ENCODE results near the gene COL23A1. TPM values are rescaled to one million over a fixed set of nuclear protein-coding genes. Genes with fewer than 3 reads are reported as not detected.

The COL23A1 gene
- total and polyA plus RNA-seq, 2 of the 8 experiments (the other 6 are each of a cell fraction or from before 2014, with no cell fraction given): 3.1 to 4.7 TPM

DNA sequence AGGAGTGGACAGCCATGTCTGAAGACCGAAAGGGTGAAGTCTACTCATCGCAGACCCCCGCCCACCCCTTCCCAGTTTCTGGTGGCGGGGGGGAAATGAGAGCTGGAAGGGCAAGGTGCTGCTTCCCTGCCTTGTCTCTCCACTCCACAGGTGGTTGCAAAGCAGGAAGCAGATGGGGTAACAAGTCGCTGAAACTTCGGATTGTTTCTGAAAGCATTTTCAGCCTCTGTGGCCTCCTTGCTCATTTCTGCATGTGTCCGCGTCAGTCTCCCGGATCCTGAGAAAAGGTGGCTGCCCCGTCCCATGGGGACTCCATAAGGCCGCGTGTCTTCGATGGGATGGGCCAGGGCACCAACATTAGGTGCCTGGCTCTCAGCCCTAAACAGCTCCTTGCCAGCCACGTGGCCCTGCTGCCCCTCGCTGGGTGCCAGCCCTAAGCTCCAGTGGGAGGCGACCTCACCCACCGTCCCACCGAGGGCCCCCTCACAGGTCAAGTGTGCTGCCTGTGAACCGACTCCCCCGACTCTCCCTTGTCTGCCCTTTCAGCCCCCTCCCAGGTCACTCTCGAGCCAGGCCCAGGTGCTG, 358.6 kb downstream of the COL23A1 start:
- peaks cover 3% of the 10 kb centered on the region; the same call in 1 of the 2 replicates for H3K23me2 ChIP-seq (ENCODE audit: low read depth, low read length)
- no peak overlapping the region for H2AFZ ChIP-seq (ENCODE audit: low read length)
- H2AK5ac ChIP-seq (ENCODE audit: low read depth, low read length): no peak overlapping the region; the same call in 1 of the 2 replicates
- H3K14ac ChIP-seq (ENCODE audit: insufficient read length): no peak overlapping the region
- H3K4me2 ChIP-seq (ENCODE audit: insufficient read depth in 1 of 2, low read depth in 2 of 2, low read length in 2 of 2): peak overlapping the region; percentile 72 to 94
- H2BK120ac ChIP-seq (replicated peaks; ENCODE audit: low read depth, low read length): no peak overlapping the region
- H3K9ac ChIP-seq (replicated peaks in 1 of 4; ENCODE audit: extremely low read depth in 1 of 4, low read depth in 3 of 4, low read length in 3 of 4): peak overlapping the region; percentile 36 to 71 (median 40)
- H4K20me1 ChIP-seq (replicated peaks in 1 of 2; ENCODE audit: control insufficient read depth in 1 of 2, insufficient read depth in 2 of 2, low read length in 2 of 2): peaks cover 0 to 5% of the 10 kb centered on the region in 2 experiments
- H3K18ac ChIP-seq (ENCODE audit: extremely low read depth, low read length): 0 out of 2 replicates have a peak overlapping the region, but pooled peaks have one; percentile 15
- peaks cover 11% of the 10 kb centered on the region for H3K79me1 ChIP-seq (ENCODE audit: low read depth, low read length)
- DNase-seq (ENCODE audit: low read depth in 1 of 2, low spot score in 2 of 2): no peak
- ChIA-PET POLR2A (ENCODE audit: partially characterized antibody) (interaction anchor here (0.6 to 21.6 kb wide), 11 partner anchors 8 to 499 kb away, joined by 3 to 507 read pairs (median 6); partner anchors contain the start of genes HNRNPAB and ZNF354A), CTCF (ENCODE audit: partially characterized antibody) (interaction anchor here (1.0 to 2.2 kb wide), 5 partner anchors 8 to 52 kb away, joined by 3 to 8 read pairs (median 5); no protein-coding TSS in a partner anchor)
- H3K4ac ChIP-seq (replicated peaks; ENCODE audit: insufficient read length, low read depth, low read length): peak overlapping the region; percentile 42
- WGBS, 2 experiments (ENCODE audit: extremely low coverage in 1 of 2, insufficient coverage in 1 of 2, insufficient read length in 1 of 2, insufficient replicate concordance in 2 of 2, low coverage in 1 of 2, low lambda C conversion rate in 2 of 2, missing lambda C conversion rate in 1 of 2): 66% methylated on average over 17 of the region's 21 CpGs; no CpG with 5 or more reads in 1 of the 2 experiments
- no peak overlapping the region; the same call in 1 of the 2 replicates for H2BK5ac ChIP-seq (ENCODE audit: low read depth, low read length)
- no peaks in the 10 kb centered on the region for H3K9me3 ChIP-seq (ENCODE audit: insufficient read depth in 2 of 2, low read depth in 1 of 2, low read length in 1 of 2)
- no peak overlapping the region for H2BK12ac ChIP-seq (ENCODE audit: low read depth, low read length)
- H4K8ac ChIP-seq (ENCODE audit: extremely low read depth, insufficient read depth, low read length): peak overlapping the region; percentile 88
- FAIRE-seq: no peak
- no peak overlapping the region for H2BK20ac ChIP-seq (ENCODE audit: low read length)
- H3K79me2 ChIP-seq (ENCODE audit: control insufficient read depth in 1 of 2, insufficient read depth in 2 of 2, low read length in 2 of 2): peaks cover 0 to 13% of the 10 kb centered on the region in 2 experiments; a peak in 2 of 4 replicates
- H3K27ac ChIP-seq (ENCODE audit: low read depth, low read length): peak overlapping the region; percentile 21; the same call in 1 of the 2 replicates
- no peaks in the 10 kb centered on the region for H3K27me3 ChIP-seq (replicated peaks in 1 of 4; ENCODE audit: control insufficient read depth in 3 of 4, extremely low read depth in 1 of 4, insufficient read depth in 3 of 4, low read length in 3 of 4)
- TF ChIP-seq, protein P1, sequence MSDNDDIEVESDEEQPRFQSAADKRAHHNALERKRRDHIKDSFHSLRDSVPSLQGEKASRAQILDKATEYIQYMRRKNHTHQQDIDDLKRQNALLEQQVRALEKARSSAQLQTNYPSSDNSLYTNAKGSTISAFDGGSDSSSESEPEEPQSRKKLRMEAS (IDR thresholded peaks at IDR 0.05): peak; percentile 56
- no peak for TF ChIP-seq YY1 (IDR thresholded peaks at IDR 0.05; ENCODE audit: low read depth, low read length)
- peaks cover 0 to 17% (median 10%) of the 10 kb centered on the region in 4 experiments; a peak in 6 of 7 replicates for H3K4me1 ChIP-seq (replicated peaks in 1 of 4; ENCODE audit: control insufficient read depth in 3 of 4, insufficient read depth in 4 of 4, low read length in 3 of 4)
- peak overlapping the region; percentile 31 for H4K5ac ChIP-seq (ENCODE audit: insufficient read length, low read depth, low read length)
- H3K36me3 ChIP-seq (ENCODE audit: control insufficient read depth in 2 of 4, insufficient read depth in 4 of 4, low read length in 3 of 4): peaks cover 7 to 35% (median 18%) of the 10 kb centered on the region in 4 experiments; a peak in 6 of 8 replicates
- peak overlapping the region; percentile 32 for H3K56ac ChIP-seq (replicated peaks; ENCODE audit: insufficient read length, low read depth, low read length)
- peak overlapping the region; percentile 52 to 72 (median 64) for H3K4me3 ChIP-seq (ENCODE audit: extremely low read depth in 1 of 4, insufficient read depth in 2 of 4, low read depth in 3 of 4, low read length in 4 of 4)
- H4K91ac ChIP-seq (replicated peaks; ENCODE audit: insufficient read length, low read length): peak overlapping the region; percentile 30
- 0 out of 2 replicates have a peak overlapping the region, but pooled peaks have one; percentile 2 for H2BK15ac ChIP-seq (ENCODE audit: low read length)
- H3K23ac ChIP-seq (ENCODE audit: insufficient read length): no peak overlapping the region

Data from H1 (cell line).